PC-9 (cell line): ENCODE measurements around the gene KLHL10. TPM values are rescaled to one million over a fixed set of nuclear protein-coding genes. Genes with fewer than 3 reads are reported as not detected.

Experiments
- BruUV-seq: library from RNA; stranded (reverse); fragments of 400-500 nt; replicated peaks from 2 replicates; lab custom pipeline; 2021; lab: Mats Ljungman, UMichigan
- CTCF ChIA-PET: fragments of 300-600 bp; sonication (Branson Sonifier 250); formaldehyde crosslinking; loops from one replicate; lab custom pipeline; 2022; ENCODE audit warnings: antibody characterized with exemption; lab: Charles Lee
- POLR2A ChIA-PET: fragments of 300-600 bp; sonication (Branson Sonifier 250); formaldehyde crosslinking; loops from one replicate; lab custom pipeline; 2022; ENCODE audit warnings: antibody characterized with exemption; ENCODE audit not compliant: unreplicated experiment; lab: Charles Lee
- DNase-seq, 2 experiments: peaks; one replicate each; pipeline versions ENCODE4 v3.0.0 to v3.0.0-alpha.2; 2015 to 2022; ENCODE audit warnings: mixed read lengths in 1 of 2
- H2AFZ ChIP-seq: fragments of 200-600 bp; sonication (generic); 2 replicates; pipeline ENCODE4 v1.8.1; 2017; ENCODE audit warnings: antibody characterized with exemption
- H3F3A ChIP-seq: fragments of 200-600 bp; sonication (generic); 2 replicates; pipeline ENCODE4 v1.8.1; 2017; ENCODE audit warnings: antibody characterized with exemption, mild to moderate bottlenecking, low read depth; ENCODE audit not compliant: insufficient read depth
- H3K27ac ChIP-seq: fragments of 200-600 bp; sonication (generic); 2 replicates; pipeline ENCODE4 v1.6.1; 2016; ENCODE audit warnings: mixed run types
- H3K27me3 ChIP-seq: fragments of 200-600 bp; sonication (generic); 2 replicates; pipeline ENCODE4 v1.6.1; 2016; ENCODE audit warnings: low read depth, mixed run types; ENCODE audit not compliant: insufficient read depth
- H3K36me3 ChIP-seq: fragments of 200-600 bp; sonication (generic); 2 replicates; pipeline ENCODE4 v1.6.1; 2016; ENCODE audit warnings: low read depth, mixed run types
- H3K4me1 ChIP-seq: fragments of 200-600 bp; sonication (generic); replicated peaks from 2 replicates; pipeline ENCODE4 v1.6.1; 2016; ENCODE audit warnings: mixed run types; ENCODE audit not compliant: insufficient read depth
- H3K4me2 ChIP-seq: fragments of 200-600 bp; sonication (generic); 2 replicates; pipeline ENCODE4 v1.6.1; 2017; ENCODE audit warnings: mixed run types
- H3K4me3 ChIP-seq: fragments of 200-600 bp; sonication (generic); 2 replicates; pipeline ENCODE4 v1.6.1; 2016; ENCODE audit warnings: mixed run types
- H3K79me2 ChIP-seq: fragments of 200-600 bp; sonication (generic); 2 replicates; pipeline ENCODE4 v1.6.1; 2017; ENCODE audit warnings: low read depth, mixed run types
- H3K9me2 ChIP-seq: fragments of 200-600 bp; sonication (generic); 2 replicates; pipeline ENCODE4 v1.8.1; 2017; ENCODE audit warnings: mild to moderate bottlenecking; ENCODE audit not compliant: insufficient read depth
- H3K9me3 ChIP-seq: fragments of 200-600 bp; sonication (generic); 2 replicates; pipeline ENCODE4 v1.8.1; 2016; ENCODE audit warnings: low read depth; ENCODE audit not compliant: insufficient read depth
- H4K20me1 ChIP-seq: fragments of 200-600 bp; sonication (generic); 2 replicates; pipeline ENCODE4 v1.8.1; 2017; ENCODE audit not compliant: insufficient read depth
- EZH2 ChIP-seq: fragments of 200-600 bp; sonication (generic); IDR thresholded peaks from 2 replicates; pipeline ENCODE4 v1.8.0; 2017; ENCODE audit warnings: antibody characterized with exemption, low read depth
- intact Hi-C: fragments of 100-400 bp; cut with micrococcal nuclease; formaldehyde crosslinking; loops from one replicate; pipeline ENCODE4 v1.10.0; 2022; ENCODE audit not compliant: unreplicated experiment
- total RNA-seq: library from RNA; stranded (reverse); gene quantifications from 2 replicates; pipeline ENCODE4 v1.2.3, GENCODE V29; 2021
- TF ChIP-seq, protein P1 (sequence below): fragments of 200-600 bp; sonication (generic); conservative IDR thresholded peaks from 2 replicates; pipeline ENCODE4 v1.6.1; 2017; ENCODE audit warnings: mixed run types, antibody characterized with exemption, mild to moderate bottlenecking, moderate library complexity

The KLHL10 gene
- total RNA-seq, 1 experiment from 2014 or later: not detected

DNA sequence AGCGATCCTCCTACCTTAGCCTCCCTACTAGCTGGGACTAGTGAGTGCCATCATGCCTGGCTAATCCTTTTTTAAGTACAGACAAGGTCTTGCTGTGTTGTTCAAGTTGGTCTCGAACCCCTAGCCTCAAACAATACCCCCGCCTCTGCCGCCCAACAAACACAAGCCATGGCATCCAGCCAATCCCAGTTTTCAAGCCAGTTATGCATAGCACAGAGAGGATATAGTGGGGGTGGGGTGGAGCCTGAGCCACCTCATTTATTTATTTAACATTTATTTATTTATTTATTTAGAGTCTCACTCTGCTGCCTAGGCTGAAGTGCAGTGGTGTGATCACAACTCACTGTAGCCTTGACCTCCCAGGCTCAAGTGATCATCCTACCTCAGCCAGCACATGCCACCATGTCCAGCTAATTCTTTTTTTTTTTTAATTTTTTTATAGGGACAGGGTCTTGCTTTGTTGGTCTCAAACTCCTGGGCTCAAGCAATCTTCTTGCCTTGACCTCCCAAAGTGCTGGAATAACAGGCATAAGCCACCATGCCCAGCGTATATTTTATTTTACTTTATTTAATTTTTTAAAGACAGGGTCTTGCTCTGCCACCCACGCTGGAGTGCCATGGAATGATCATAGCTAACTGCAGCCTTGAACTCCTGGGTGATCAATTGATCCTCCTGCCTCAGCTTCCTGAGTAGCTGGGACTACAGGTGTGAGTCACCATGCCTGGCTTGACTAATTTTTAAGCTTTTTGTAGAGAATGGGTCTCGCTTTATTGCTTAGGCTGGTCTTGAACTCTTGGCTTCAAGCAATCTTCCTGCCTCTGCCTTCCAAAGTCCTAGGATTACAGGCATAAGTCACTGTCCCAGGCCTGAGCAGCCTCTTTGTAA lies 53.8 kb downstream of the KLHL10 start:
- intact Hi-C loops: no loop called here
- H3K4me2 ChIP-seq: no peak overlapping the region
- CTCF ChIA-PET: no interaction called here

DNA sequence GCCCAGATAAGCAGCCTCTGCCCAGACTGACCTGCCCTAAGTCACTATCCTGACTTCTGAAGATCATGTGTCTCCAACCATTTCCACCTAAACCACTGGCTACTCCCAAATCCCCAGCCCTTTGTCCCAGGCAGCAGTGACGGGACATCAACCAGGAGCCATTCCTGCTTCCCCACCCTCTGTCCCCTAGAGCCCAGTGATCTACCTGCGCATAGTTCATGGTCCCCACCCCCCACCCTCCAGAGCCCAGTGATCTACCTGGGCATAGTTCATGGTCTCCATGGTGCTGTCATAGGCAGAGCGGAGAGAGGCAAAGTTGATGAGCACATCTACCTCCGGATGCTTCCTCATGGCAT lies 54.4 kb downstream of the KLHL10 start:
- H3K4me1 ChIP-seq: no peaks in the 10 kb centered on the region
- TF ChIP-seq EZH2: no peak
- TF ChIP-seq, protein P1, sequence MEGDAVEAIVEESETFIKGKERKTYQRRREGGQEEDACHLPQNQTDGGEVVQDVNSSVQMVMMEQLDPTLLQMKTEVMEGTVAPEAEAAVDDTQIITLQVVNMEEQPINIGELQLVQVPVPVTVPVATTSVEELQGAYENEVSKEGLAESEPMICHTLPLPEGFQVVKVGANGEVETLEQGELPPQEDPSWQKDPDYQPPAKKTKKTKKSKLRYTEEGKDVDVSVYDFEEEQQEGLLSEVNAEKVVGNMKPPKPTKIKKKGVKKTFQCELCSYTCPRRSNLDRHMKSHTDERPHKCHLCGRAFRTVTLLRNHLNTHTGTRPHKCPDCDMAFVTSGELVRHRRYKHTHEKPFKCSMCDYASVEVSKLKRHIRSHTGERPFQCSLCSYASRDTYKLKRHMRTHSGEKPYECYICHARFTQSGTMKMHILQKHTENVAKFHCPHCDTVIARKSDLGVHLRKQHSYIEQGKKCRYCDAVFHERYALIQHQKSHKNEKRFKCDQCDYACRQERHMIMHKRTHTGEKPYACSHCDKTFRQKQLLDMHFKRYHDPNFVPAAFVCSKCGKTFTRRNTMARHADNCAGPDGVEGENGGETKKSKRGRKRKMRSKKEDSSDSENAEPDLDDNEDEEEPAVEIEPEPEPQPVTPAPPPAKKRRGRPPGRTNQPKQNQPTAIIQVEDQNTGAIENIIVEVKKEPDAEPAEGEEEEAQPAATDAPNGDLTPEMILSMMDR: no peak
- no peaks in the 10 kb centered on the region for H3K9me2 ChIP-seq
- H2AFZ ChIP-seq: no peak overlapping the region
- BruUV-seq: no TSS peak
- H3K27ac ChIP-seq: no peak overlapping the region
- no peak for DNase-seq
- H3K4me3 ChIP-seq: no peak overlapping the region
- no peaks in the 10 kb centered on the region for H3K27me3 ChIP-seq
- H3K9me3 ChIP-seq: no peaks in the 10 kb centered on the region
- H4K20me1 ChIP-seq: peaks cover 7% of the 10 kb centered on the region; the same call in 1 of the 2 replicates
- intact Hi-C loops: no loop called here
- CTCF ChIA-PET: no interaction called here
- H3K4me2 ChIP-seq: no peak overlapping the region
- peaks cover 42% of the 10 kb centered on the region; the same call in 1 of the 2 replicates for H3F3A ChIP-seq
- H3K79me2 ChIP-seq: no peaks in the 10 kb centered on the region
- POLR2A ChIA-PET: no interaction called here
- peaks cover 21% of the 10 kb centered on the region; the same call in 1 of the 2 replicates for H3K36me3 ChIP-seq

More for the DNA sequence above, 53.8 kb downstream of the KLHL10 start:
- Histone ChIP-seq H3F3A (peaks cover 45% of the 10 kb centered on the region; the same call in 1 of the 2 replicates), H3K79me2 (no peaks in the 10 kb centered on the region), H3K4me1 (no peaks in the 10 kb centered on the region), H4K20me1 (peaks cover 7% of the 10 kb centered on the region; the same call in 1 of the 2 replicates), H3K9me2 (no peaks in the 10 kb centered on the region), H3K9me3 (no peaks in the 10 kb centered on the region), H2AFZ (no peak overlapping the region), H3K27me3 (no peaks in the 10 kb centered on the region), H3K36me3 (peaks cover 17% of the 10 kb centered on the region; the same call in 1 of the 2 replicates), H3K4me3 (no peak overlapping the region), H3K27ac (no peak overlapping the region)
- TF ChIP-seq EZH2: no peak
- no TSS peak for BruUV-seq
- DNase-seq: no peak
- POLR2A ChIA-PET: no interaction called here

DNA sequence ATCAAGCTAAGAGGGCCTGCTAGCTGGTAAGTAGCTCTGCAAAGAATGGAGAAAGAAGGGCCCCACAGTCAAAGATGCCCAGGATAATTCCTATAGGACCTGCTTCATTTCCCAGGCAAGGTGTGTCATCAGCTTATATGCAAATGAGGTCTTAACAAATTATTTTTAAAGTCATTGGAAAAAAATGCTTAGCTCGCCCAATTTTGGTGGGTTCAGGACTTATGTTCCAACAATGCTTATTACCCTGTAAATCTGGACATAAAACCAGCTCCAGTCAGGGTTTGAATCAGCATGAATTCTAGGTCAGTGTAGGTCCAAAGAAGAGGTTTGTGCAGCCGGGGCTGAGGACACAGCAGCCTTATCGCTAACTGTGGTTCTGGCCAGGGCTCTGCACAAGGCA lies 55.8 kb downstream of the KLHL10 start:
- Histone ChIP-seq H2AFZ (no peak overlapping the region), H3K4me3 (no peak overlapping the region), H3K27me3 (no peaks in the 10 kb centered on the region), H3K36me3 (peaks cover 27% of the 10 kb centered on the region; the same call in 1 of the 2 replicates), H3K79me2 (no peaks in the 10 kb centered on the region), H3K27ac (no peak overlapping the region), H3K4me1 (no peaks in the 10 kb centered on the region), H3K9me3 (no peaks in the 10 kb centered on the region), H3F3A (peaks cover 37% of the 10 kb centered on the region; the same call in 1 of the 2 replicates), H4K20me1 (peaks cover 7% of the 10 kb centered on the region; the same call in 1 of the 2 replicates), H3K4me2 (no peak overlapping the region), H3K9me2 (no peaks in the 10 kb centered on the region)
- intact Hi-C loops: no loop called here
- no peak for DNase-seq
- BruUV-seq: no TSS peak
- ChIA-PET POLR2A (no interaction called here), CTCF (interaction anchor here (0.6 kb wide), 1 partner anchor 198 kb away, joined by 3 read pairs; no protein-coding TSS in a partner anchor)
- no peak for TF ChIP-seq EZH2
- TF ChIP-seq, protein P1: no peak
